Measurements from ENCODE around the gene OCEL1.
"Not testable (repeated sequence)": the region's sequence is repeated elsewhere in the genome, so short reads cannot be mapped to it uniquely, and the experiment has no call there.

The OCEL1 gene

DNA sequence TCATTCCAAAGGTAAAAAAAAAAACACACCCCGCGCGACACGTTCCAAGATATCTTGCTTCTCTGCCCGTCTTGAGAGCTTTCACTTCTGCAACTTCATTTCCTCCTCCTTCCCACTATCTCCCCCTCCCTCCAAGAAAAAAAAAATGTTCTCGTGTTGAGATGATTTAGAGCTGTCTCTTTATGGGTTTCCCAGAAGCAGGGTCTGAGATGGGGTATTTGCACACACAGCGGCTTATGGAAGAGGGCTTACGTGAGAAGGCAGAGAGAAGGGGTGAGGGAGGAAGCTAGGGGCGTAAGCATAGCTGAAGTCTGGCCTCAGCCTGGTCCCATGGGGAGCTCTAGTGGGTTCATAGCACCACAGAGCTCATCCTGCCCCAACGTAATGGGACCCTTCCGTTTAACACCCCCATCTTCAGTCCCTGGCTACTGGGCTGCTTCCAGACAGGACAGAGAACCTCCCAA is 42.1 kb upstream of the OCEL1 start:
- no peaks in the 10 kb centered on the region for H3K79me2 ChIP-seq
- no peak overlapping the region for H3K4me3 ChIP-seq (ENCODE audit: low read depth, low read length)
- no peak overlapping the region for H3K27ac ChIP-seq
- no peaks in the 10 kb centered on the region for H3K4me1 ChIP-seq
- no peaks in the 10 kb centered on the region for H3K9me3 ChIP-seq (ENCODE audit: control insufficient read depth, low read length)
- H3K4me2 ChIP-seq (ENCODE audit: low read length): no peak overlapping the region
- TF ChIP-seq, protein P1, sequence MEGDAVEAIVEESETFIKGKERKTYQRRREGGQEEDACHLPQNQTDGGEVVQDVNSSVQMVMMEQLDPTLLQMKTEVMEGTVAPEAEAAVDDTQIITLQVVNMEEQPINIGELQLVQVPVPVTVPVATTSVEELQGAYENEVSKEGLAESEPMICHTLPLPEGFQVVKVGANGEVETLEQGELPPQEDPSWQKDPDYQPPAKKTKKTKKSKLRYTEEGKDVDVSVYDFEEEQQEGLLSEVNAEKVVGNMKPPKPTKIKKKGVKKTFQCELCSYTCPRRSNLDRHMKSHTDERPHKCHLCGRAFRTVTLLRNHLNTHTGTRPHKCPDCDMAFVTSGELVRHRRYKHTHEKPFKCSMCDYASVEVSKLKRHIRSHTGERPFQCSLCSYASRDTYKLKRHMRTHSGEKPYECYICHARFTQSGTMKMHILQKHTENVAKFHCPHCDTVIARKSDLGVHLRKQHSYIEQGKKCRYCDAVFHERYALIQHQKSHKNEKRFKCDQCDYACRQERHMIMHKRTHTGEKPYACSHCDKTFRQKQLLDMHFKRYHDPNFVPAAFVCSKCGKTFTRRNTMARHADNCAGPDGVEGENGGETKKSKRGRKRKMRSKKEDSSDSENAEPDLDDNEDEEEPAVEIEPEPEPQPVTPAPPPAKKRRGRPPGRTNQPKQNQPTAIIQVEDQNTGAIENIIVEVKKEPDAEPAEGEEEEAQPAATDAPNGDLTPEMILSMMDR (IDR thresholded peaks at IDR 0.05): no peak
- no peak overlapping the region for H3K9ac ChIP-seq
- H2AFZ ChIP-seq: no peak overlapping the region
- no peaks in the 10 kb centered on the region for H3K27me3 ChIP-seq (ENCODE audit: control insufficient read depth, insufficient read depth, low read length)
- H3K36me3 ChIP-seq (ENCODE audit: control insufficient read depth, insufficient read depth, low read length): no peaks in the 10 kb centered on the region

DNA sequence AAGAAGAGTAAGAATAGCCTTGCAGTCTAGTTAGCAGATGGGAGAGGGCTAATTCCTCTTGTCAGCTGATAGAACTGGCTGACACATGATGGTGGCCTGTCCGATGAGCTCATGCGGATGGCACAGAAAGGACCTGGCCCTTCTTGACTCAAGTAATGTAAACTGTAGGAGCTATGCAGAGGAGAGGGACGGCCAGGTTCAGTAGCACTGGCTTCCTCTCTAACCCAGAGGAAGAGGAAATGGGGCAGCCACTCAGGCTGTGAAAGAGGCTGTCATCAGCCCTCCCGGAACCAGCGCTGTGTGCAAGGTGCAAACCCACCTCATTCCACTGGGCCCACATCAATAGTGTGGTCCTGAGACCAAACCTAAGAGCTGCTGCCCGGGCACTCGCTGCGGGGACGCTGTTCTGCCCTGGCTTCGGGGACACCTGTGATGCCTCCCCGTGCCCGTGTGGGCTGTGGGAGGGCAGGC is 41.6 kb upstream of the OCEL1 start:
- H3K36me3 ChIP-seq (ENCODE audit: control insufficient read depth, insufficient read depth, low read length): no peaks in the 10 kb centered on the region
- H3K27me3 ChIP-seq (ENCODE audit: control insufficient read depth, insufficient read depth, low read length): no peaks in the 10 kb centered on the region
- no peak overlapping the region for H3K9ac ChIP-seq
- H3K4me1 ChIP-seq: no peaks in the 10 kb centered on the region
- no peak overlapping the region for H3K4me3 ChIP-seq (ENCODE audit: low read depth, low read length)
- no peak overlapping the region for H3K4me2 ChIP-seq (ENCODE audit: low read length)
- no peaks in the 10 kb centered on the region for H3K9me3 ChIP-seq (ENCODE audit: control insufficient read depth, low read length)
- TF ChIP-seq, protein P1 (IDR thresholded peaks at IDR 0.05): no peak
- no peak overlapping the region for H3K27ac ChIP-seq
- H3K79me2 ChIP-seq: no peaks in the 10 kb centered on the region
- no peak overlapping the region for H2AFZ ChIP-seq

DNA sequence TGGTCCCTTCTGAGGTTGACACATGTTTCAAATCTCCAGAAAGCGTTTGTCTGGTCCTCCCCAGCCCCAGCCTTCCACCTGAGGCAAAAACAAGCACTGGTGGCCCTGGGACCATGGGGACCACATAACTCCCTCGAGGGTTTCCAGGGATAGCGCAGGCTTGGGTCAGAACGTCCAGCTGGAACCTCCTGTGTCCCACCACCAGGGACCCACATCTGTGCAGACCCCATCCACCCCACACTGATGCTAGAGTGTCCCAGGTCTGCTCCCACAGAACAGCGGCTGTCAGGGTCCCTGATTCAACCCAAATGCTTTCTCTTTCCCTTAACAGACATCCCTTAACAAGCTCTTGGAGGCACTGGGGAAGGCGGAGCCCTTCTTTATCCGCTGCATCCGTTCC is 40.4 kb upstream of the OCEL1 start:
- no peaks in the 10 kb centered on the region for H3K27me3 ChIP-seq (ENCODE audit: control insufficient read depth, insufficient read depth, low read length)
- H3K36me3 ChIP-seq (ENCODE audit: control insufficient read depth, insufficient read depth, low read length): no peaks in the 10 kb centered on the region
- no peak overlapping the region for H3K27ac ChIP-seq
- H2AFZ ChIP-seq: no peak overlapping the region
- TF ChIP-seq, protein P1 (IDR thresholded peaks at IDR 0.05): no peak
- no peaks in the 10 kb centered on the region for H3K79me2 ChIP-seq
- H3K4me3 ChIP-seq (ENCODE audit: low read depth, low read length): no peak overlapping the region
- no peak overlapping the region for H3K9ac ChIP-seq
- H3K4me1 ChIP-seq: no peaks in the 10 kb centered on the region
- no peaks in the 10 kb centered on the region for H3K9me3 ChIP-seq (ENCODE audit: control insufficient read depth, low read length)
- no peak overlapping the region for H3K4me2 ChIP-seq (ENCODE audit: low read length)

DNA sequence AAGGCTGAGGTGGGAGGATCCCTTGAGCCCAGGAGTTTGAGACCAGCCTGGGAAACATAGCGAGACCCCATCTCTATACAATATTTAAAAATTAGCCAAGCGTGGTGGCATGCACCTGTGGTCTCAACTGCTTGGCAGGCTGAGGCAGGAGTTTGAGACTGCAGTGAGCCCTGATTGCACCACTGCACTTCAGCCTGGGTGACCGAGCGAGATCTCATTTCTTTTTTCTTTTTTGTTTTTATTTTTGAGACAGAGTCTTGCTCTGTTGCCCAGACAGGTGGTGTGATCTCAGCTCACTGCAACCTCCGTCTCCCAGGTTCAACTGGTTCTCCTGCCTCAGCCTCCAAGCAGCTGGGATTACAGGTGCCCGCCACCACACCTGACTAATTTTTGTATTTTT is 34.3 kb upstream of the OCEL1 start:
- H3K9me3 ChIP-seq (ENCODE audit: control insufficient read depth, low read length); H3K27ac ChIP-seq; H3K4me3 ChIP-seq (ENCODE audit: low read depth, low read length); H3K79me2 ChIP-seq; H3K27me3 ChIP-seq (ENCODE audit: control insufficient read depth, insufficient read depth, low read length); H3K36me3 ChIP-seq (ENCODE audit: control insufficient read depth, insufficient read depth, low read length); H3K9ac ChIP-seq; H2AFZ ChIP-seq; H3K4me1 ChIP-seq; H3K4me2 ChIP-seq (ENCODE audit: low read length): not testable (repeated sequence)

DNA sequence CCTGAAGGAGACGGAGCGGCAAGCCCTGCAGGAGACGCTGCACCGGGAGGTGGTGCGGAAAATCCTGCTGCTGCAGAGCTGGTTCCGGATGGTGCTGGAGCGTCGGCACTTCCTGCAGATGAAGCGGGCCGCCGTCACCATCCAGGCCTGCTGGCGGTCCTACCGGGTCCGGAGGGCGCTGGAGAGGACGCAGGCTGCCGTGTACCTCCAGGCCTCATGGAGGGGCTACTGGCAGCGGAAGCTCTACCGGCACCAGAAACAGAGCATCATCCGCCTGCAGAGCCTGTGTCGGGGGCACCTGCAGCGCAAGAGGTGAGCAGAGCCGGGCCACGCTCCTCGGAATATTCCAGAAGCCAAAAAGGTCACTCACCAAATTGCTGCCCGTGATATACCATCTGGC is 33.3 kb upstream of the OCEL1 start:
- Histone ChIP-seq H3K9ac (no peak overlapping the region), H3K27ac (no peak overlapping the region), H2AFZ (no peak overlapping the region), H3K79me2 (no peaks in the 10 kb centered on the region), H3K9me3 (ENCODE audit: control insufficient read depth, low read length) (no peaks in the 10 kb centered on the region), H3K36me3 (ENCODE audit: control insufficient read depth, insufficient read depth, low read length) (no peaks in the 10 kb centered on the region), H3K4me3 (ENCODE audit: low read depth, low read length) (no peak overlapping the region), H3K27me3 (ENCODE audit: control insufficient read depth, insufficient read depth, low read length) (no peaks in the 10 kb centered on the region), H3K4me1 (no peaks in the 10 kb centered on the region), H3K4me2 (ENCODE audit: low read length) (no peak overlapping the region)
- TF ChIP-seq, protein P1 (IDR thresholded peaks at IDR 0.05): no peak

Data from parathyroid adenoma (tissue), 2 donors.